ENCODE measurements around the gene LHFPL6. TPM values are rescaled to one million over a fixed set of nuclear protein-coding genes. Genes with fewer than 3 reads are reported as not detected.

The LHFPL6 gene
- total RNA-seq, 4 donors from 2014 or later = 12.8 to 27.3 (median 22.5) TPM

DNA sequence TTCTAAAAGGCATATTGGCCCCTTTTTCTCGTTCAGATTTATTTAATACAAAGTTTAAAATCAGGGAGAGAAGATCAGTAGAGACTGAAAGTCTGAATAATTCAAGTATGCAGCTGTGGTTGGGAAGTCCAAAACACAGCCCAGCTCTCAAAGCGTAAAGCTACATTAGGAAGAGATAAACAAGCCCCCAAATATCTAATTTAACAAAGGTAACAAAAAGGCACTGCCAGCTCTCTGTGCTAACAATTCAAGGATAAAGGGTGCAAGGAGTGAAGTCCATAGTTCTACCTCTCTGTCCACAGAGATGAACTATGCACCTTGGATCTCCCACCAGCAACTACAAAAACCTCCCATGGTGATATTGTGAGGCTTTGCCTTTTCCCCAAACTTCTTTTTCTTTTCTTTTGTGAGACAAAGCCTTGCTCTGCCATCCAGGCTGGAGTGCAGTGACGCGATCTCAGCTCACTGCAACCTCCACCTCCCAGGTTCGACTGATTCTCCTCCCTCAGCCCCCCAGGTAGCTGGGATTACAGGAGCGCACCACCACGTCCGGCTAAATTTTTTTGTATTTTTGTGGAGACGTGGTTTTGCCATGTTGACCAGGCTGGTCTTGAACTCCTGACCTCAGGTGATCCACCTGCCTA lies 104.4 kb downstream of the LHFPL6 start:
- WGBS, 2 donors = 89 to 90% methylated on average over 9 of the region's 9 CpGs
- DNase-seq (ENCODE audit: low spot score in 2 of 2) = no peak
- intact Hi-C loops (cut with DNase I; ENCODE audit: low total_unique reads) = no loop called here
- no peak overlapping the region for H3K4me3 ChIP-seq (ENCODE audit: low read depth, poor library complexity, severe bottlenecking)
- TF ChIP-seq POLR2A (IDR thresholded peaks at IDR 0.05) = no peak
- TF ChIP-seq, protein P1, sequence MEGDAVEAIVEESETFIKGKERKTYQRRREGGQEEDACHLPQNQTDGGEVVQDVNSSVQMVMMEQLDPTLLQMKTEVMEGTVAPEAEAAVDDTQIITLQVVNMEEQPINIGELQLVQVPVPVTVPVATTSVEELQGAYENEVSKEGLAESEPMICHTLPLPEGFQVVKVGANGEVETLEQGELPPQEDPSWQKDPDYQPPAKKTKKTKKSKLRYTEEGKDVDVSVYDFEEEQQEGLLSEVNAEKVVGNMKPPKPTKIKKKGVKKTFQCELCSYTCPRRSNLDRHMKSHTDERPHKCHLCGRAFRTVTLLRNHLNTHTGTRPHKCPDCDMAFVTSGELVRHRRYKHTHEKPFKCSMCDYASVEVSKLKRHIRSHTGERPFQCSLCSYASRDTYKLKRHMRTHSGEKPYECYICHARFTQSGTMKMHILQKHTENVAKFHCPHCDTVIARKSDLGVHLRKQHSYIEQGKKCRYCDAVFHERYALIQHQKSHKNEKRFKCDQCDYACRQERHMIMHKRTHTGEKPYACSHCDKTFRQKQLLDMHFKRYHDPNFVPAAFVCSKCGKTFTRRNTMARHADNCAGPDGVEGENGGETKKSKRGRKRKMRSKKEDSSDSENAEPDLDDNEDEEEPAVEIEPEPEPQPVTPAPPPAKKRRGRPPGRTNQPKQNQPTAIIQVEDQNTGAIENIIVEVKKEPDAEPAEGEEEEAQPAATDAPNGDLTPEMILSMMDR (IDR thresholded peaks at IDR 0.05) = no peak

DNA sequence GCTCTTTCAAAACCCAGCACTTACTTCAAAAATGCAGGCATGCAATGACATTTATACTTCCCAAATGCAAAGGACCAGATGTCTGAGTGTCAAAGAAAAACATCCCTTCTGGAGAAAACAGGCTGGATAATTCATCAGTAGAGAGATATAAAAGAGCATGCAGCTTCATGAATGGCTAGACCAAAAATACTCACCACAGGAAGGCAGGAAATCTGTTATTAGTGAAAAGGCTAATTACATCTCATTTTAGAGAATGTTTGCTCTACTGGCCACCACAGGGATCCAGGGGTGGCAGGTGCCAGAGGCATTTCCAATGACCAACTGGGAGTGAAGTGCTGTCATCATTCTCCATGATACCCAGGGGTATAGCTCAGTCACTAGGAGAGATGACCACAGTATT lies 106.5 kb downstream of the LHFPL6 start:
- no peak for DNase-seq (ENCODE audit: low spot score in 2 of 2)
- no peak for TF ChIP-seq POLR2A (IDR thresholded peaks at IDR 0.05)
- TF ChIP-seq, protein P1 (IDR thresholded peaks at IDR 0.05) = no peak
- no peak overlapping the region for H3K4me3 ChIP-seq (ENCODE audit: low read depth, poor library complexity, severe bottlenecking)
- intact Hi-C loops (cut with DNase I; ENCODE audit: low total_unique reads) = no loop called here

DNA sequence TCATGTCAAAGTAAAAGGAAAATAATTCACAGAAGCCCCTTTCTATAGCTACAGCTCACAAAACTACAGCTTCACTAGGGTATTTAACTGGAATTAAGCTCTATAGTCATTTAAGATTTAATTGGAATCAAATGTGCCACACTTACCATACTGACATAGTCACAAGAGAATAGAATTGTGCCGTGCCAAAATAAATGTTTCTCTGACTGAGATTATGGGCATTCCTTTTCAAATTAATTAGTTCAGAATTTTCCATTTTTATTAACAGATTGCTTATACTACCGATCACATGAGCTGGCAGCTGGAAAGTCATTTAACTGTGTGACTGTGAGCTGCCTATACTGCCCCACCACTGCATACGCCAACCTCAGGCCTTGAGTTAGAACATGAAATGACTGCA lies 108.4 kb downstream of the LHFPL6 start:
- no peak for DNase-seq (ENCODE audit: low spot score in 2 of 2)
- no peak for TF ChIP-seq POLR2A (IDR thresholded peaks at IDR 0.05)
- TF ChIP-seq, protein P1 (IDR thresholded peaks at IDR 0.05) = no peak
- WGBS, 2 donors = 70 to 77% methylated on average over 3 of the region's 3 CpGs
- no peak overlapping the region for H3K4me3 ChIP-seq (ENCODE audit: low read depth, poor library complexity, severe bottlenecking)
- intact Hi-C loops (cut with DNase I; ENCODE audit: low total_unique reads) = no loop called here

DNA sequence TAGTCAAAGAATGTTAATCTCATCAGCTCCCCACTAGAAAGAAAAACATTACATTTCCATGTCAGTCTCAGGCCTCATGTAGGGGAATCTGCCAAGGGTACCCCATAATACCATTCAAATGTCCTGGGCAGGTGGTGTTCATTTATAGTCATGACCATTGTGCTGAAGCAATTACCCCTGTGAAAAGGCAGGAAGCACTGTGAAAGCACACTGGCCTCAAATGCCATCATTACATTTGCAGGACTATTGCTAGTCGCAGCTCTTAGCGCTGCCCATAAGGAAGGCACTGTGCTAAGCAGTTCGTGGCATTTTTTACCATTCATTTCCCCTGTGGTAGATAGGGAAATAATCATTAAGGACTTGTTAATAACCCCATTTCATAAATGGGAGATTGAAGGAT lies 109.0 kb downstream of the LHFPL6 start:
- no peak overlapping the region for H3K4me3 ChIP-seq (ENCODE audit: low read depth, poor library complexity, severe bottlenecking)
- DNase-seq (ENCODE audit: low spot score in 2 of 2) = no peak
- intact Hi-C loops (cut with DNase I; ENCODE audit: low total_unique reads) = no loop called here
- TF ChIP-seq, protein P1 (IDR thresholded peaks at IDR 0.05) = no peak
- TF ChIP-seq POLR2A (IDR thresholded peaks at IDR 0.05) = no peak
- 65 to 74% methylated on average over 3 of the region's 3 CpGs for WGBS, 2 donors

DNA sequence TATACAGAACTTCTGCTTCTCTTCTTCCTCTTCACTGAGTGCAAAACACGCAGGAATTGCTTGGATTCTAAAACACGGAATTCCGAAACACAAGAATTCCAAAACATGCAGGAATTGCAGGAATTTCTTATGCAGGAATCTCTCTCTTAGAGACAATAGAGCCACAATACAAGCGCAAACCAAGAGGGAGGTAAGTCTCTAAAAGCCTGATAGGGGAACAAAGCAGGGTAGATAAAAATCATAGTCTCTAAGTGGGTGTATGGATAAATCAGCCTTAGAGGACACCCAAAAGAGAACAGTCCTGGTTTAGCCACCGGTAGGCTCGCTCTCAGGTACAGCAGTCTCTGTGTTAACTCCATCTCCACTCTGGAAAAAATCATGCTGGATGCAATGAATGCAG lies 112.9 kb downstream of the LHFPL6 start:
- 71 to 90% methylated on average over 6 of the region's 6 CpGs for WGBS, 2 donors
- intact Hi-C loops (cut with DNase I; ENCODE audit: low total_unique reads) = no loop called here
- DNase-seq (ENCODE audit: low spot score in 2 of 2) = no peak
- H3K4me3 ChIP-seq (ENCODE audit: low read depth, poor library complexity, severe bottlenecking) = no peak overlapping the region
- no peak for TF ChIP-seq POLR2A (IDR thresholded peaks at IDR 0.05)
- TF ChIP-seq, protein P1 (IDR thresholded peaks at IDR 0.05) = no peak

DNA sequence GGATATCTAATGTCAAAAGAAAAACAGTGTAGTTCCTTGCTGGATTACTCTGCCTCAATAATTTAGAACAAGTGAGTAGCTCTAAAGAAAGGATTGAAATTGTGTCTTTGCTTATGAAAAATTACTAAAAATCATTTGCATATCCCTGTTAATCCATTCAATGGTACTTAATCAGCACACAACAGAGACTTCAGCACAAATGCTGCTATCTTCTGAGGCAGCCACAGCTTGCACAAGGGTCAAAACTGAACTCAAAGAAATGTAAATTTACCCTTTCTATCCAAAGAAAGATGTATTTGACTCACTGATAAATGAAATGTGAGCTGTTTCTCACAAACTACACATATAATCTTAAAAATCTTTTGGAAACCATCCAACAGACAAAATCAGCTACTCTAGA lies 116.2 kb downstream of the LHFPL6 start:
- no peak overlapping the region for H3K4me3 ChIP-seq (ENCODE audit: low read depth, poor library complexity, severe bottlenecking)
- no peak for DNase-seq (ENCODE audit: low spot score in 2 of 2)
- TF ChIP-seq, protein P1 (IDR thresholded peaks at IDR 0.05) = no peak
- TF ChIP-seq POLR2A (IDR thresholded peaks at IDR 0.05) = no peak
- intact Hi-C loops (cut with DNase I; ENCODE audit: low total_unique reads) = no loop called here
